ENCODE measurements around the gene RNH1. TPM values are rescaled to one million over a fixed set of nuclear protein-coding genes. Genes with fewer than 3 reads are reported as not detected.

The RNH1 gene
- total RNA-seq, 2 experiments from 2014 or later = 131 to 132 TPM

GRCh38 chr11:492427-493226, 14.4 kb downstream of the RNH1 start:
- H3K9me3 ChIP-seq (ENCODE audit: control insufficient read depth in 1 of 2, insufficient read depth in 1 of 2, low read length in 2 of 2) = no peaks in the 10 kb centered on the region
- no peak overlapping the region for H3K4me3 Mint-ChIP-seq
- no peaks in the 10 kb centered on the region for H3K4me1 Mint-ChIP-seq (ENCODE audit: low read depth)
- H3K27me3 Mint-ChIP-seq = no peaks in the 10 kb centered on the region
- TF ChIP-seq CTCF (IDR thresholded peaks at IDR 0.05) = no peak
- H3K27ac ChIP-seq (ENCODE audit: low read depth in 1 of 2, low read length in 2 of 2) = no peak overlapping the region
- H3K4me1 ChIP-seq (ENCODE audit: insufficient read depth, low read length) = no peaks in the 10 kb centered on the region
- intact Hi-C loops (cut with DNase I, micrococcal nuclease) = no loop called here
- ATAC-seq (ENCODE audit: poor library complexity) (no peak), DNase-seq (no peak)
- CTCF ChIA-PET = interaction anchor here (0.9 kb wide), 1 partner anchor 42 kb away, joined by 3 read pairs; no protein-coding TSS in a partner anchor
- peaks cover 30% of the 10 kb centered on the region for H3K36me3 ChIP-seq (ENCODE audit: insufficient read depth, low read length)
- H3K27ac Mint-ChIP-seq = no peak overlapping the region
- POLR2A ChIA-PET = no interaction called here
- H3K9me3 Mint-ChIP-seq = no peaks in the 10 kb centered on the region
- no peak overlapping the region for H3K4me3 ChIP-seq (ENCODE audit: low read length)
- H3K36me3 Mint-ChIP-seq (ENCODE audit: low read depth) = peaks cover 51% of the 10 kb centered on the region
- no peaks in the 10 kb centered on the region for H3K27me3 ChIP-seq (ENCODE audit: control insufficient read depth in 1 of 2, insufficient read depth in 2 of 2, low read length in 2 of 2)

- Histone ChIP-seq H3K4me1 (ENCODE audit: insufficient read depth, low read length) (no peaks in the 10 kb centered on the region), H3K4me3 (ENCODE audit: low read length) (no peak overlapping the region), H3K9me3 (ENCODE audit: control insufficient read depth in 1 of 2, insufficient read depth in 1 of 2, low read length in 2 of 2) (no peaks in the 10 kb centered on the region), H3K36me3 (ENCODE audit: insufficient read depth, low read length) (peaks cover 20% of the 10 kb centered on the region), H3K27ac (ENCODE audit: low read depth in 1 of 2, low read length in 2 of 2) (no peak overlapping the region), H3K27me3 (ENCODE audit: control insufficient read depth in 1 of 2, insufficient read depth in 2 of 2, low read length in 2 of 2) (no peaks in the 10 kb centered on the region)
- H3K4me1 Mint-ChIP-seq (ENCODE audit: low read depth) = no peaks in the 10 kb centered on the region
- no peak for TF ChIP-seq CTCF (IDR thresholded peaks at IDR 0.05)
- peaks cover 38% of the 10 kb centered on the region for H3K36me3 Mint-ChIP-seq (ENCODE audit: low read depth)
- DNase-seq (no peak), ATAC-seq (ENCODE audit: poor library complexity) (no peak)
- no peak overlapping the region for H3K27ac Mint-ChIP-seq
- ChIA-PET CTCF (no interaction called here), POLR2A (no interaction called here)
- no peaks in the 10 kb centered on the region for H3K27me3 Mint-ChIP-seq
- no peaks in the 10 kb centered on the region for H3K9me3 Mint-ChIP-seq
- intact Hi-C loops (cut with DNase I, micrococcal nuclease) = no loop called here
- no peak overlapping the region for H3K4me3 Mint-ChIP-seq
Measured at GRCh38 chr11:491358-491757, 15.7 kb downstream of the RNH1 start.

GRCh38 chr11:490930-491260, 16.1 kb downstream of the RNH1 start:
- DNase-seq (no peak), ATAC-seq (ENCODE audit: poor library complexity) (no peak)
- TF ChIP-seq CTCF (IDR thresholded peaks at IDR 0.05) = no peak
- Histone ChIP-seq H3K27ac (ENCODE audit: low read depth in 1 of 2, low read length in 2 of 2) (no peak overlapping the region), H3K36me3 (ENCODE audit: insufficient read depth, low read length) (peaks cover 18% of the 10 kb centered on the region), H3K4me3 (ENCODE audit: low read length) (no peak overlapping the region), H3K27me3 (ENCODE audit: control insufficient read depth in 1 of 2, insufficient read depth in 2 of 2, low read length in 2 of 2) (no peaks in the 10 kb centered on the region), H3K4me1 (ENCODE audit: insufficient read depth, low read length) (no peaks in the 10 kb centered on the region), H3K9me3 (ENCODE audit: control insufficient read depth in 1 of 2, insufficient read depth in 1 of 2, low read length in 2 of 2) (no peaks in the 10 kb centered on the region)
- H3K4me3 Mint-ChIP-seq = no peak overlapping the region
- CTCF ChIA-PET = no interaction called here
- H3K9me3 Mint-ChIP-seq = no peaks in the 10 kb centered on the region
- no peaks in the 10 kb centered on the region for H3K27me3 Mint-ChIP-seq
- POLR2A ChIA-PET = no interaction called here
- H3K36me3 Mint-ChIP-seq (ENCODE audit: low read depth) = peaks cover 34% of the 10 kb centered on the region
- no peaks in the 10 kb centered on the region for H3K4me1 Mint-ChIP-seq (ENCODE audit: low read depth)
- intact Hi-C loops (cut with DNase I, micrococcal nuclease) = no loop called here
- H3K27ac Mint-ChIP-seq = no peak overlapping the region
